GM18519 (cell line): ENCODE data around the gene GPRIN3.
A peak's percentile ranks its signal among the peaks of the same experiment; 100 is the strongest.

Source experiments
- ATAC-seq: cut with Tn5 transposase; IDR thresholded peaks from one replicate; pipeline ENCODE4 v1.9.1; 2021; ENCODE audit warnings: mild to moderate bottlenecking, moderate library complexity; ENCODE audit not compliant: unreplicated experiment, low FRiP score

The GPRIN3 gene

GRCh38 chr4:89294573-89295269, 12.9 kb downstream of the GPRIN3 start:
- peak; percentile 79 for ATAC-seq

- no peak for ATAC-seq
These were observed 14.3 kb downstream of the GPRIN3 start for GRCh38 chr4:89293299-89293698.

- peak; percentile 38 for ATAC-seq
These were observed 16.7 kb downstream of the GPRIN3 start for GRCh38 chr4:89290727-89291516.

DNA sequence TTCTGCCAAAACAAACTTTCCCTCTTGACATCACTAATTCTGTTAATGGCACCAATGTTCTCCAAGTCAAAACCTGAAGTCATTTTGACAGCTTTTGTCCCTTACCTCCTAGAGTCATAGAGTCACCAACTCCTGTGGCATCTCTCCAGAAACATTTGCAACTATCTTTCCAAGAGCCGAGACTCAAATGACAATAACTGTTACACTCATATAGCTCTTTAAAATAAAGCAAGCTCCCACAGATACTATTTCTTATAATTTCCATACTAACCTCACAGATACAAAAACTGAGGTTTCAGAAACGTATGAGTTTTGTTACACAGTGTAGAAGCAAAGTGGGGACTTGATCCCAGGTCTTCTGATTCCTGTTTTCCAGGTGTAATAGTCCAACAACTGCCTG, 18.3 kb downstream of the GPRIN3 start:
- no peak for ATAC-seq

DNA sequence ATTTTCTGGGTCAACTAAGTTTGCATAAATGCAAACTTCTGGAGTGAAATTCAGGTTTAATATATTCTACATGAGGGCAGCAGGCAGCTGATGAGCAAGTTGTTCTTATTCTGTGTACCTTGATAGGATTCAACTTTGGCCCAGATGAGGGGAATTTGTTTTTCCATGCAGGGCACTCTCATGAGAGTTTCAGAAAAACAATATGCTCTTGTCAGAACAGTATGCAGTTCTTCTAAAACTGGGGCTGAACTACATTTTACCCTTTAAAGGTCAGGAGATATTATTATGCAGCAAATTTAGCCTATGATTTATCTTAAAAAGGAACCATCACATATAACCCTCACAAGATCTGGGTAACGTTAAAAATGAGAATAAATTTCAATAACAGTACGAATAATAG, 19.2 kb downstream of the GPRIN3 start:
- no peak for ATAC-seq

DNA sequence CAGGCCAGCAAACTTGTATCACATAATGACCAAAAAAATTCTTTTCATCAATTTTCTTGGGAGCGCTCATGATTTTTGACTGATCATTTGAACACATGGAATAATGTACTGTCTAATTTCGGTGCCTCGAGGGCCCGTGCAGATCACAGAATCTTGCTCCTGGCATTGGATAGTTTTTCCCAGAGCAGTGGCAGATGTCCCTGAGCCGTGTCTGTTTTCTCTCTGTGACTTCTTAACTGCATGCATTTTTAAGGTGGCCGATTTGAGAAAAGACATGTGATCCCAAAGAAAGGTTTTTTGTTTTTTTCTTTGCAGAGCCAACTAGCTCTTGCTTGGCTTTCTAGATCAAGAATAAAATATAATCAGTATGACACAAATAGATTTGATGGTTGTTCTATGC, 19.7 kb downstream of the GPRIN3 start:
- no peak for ATAC-seq

GRCh38 chr4:89285745-89286144, 21.9 kb downstream of the GPRIN3 start:
- no peak for ATAC-seq

- ATAC-seq, result no peak
These were observed 22.8 kb downstream of the GPRIN3 start for GRCh38 chr4:89284828-89285227.

DNA sequence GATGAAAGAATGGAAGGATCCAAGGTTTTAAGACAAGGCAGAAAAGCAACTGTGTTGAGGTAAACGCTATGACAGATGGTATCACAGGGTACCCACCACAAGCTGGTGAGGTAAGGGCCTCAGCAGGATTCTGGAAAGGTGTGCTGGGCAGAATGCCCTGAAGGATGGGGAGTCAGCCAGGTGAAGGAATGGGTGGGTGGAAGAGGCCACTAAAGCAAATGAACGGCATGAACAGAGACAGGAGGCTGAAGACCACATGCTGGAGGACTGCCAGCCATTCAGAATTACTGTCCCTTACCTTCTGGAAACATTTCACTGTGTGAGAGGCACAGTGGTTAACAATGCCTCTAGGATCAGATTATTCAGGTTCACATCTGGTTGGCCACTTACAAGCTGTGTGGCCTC, 23.6 kb downstream of the GPRIN3 start:
- no peak for ATAC-seq

DNA sequence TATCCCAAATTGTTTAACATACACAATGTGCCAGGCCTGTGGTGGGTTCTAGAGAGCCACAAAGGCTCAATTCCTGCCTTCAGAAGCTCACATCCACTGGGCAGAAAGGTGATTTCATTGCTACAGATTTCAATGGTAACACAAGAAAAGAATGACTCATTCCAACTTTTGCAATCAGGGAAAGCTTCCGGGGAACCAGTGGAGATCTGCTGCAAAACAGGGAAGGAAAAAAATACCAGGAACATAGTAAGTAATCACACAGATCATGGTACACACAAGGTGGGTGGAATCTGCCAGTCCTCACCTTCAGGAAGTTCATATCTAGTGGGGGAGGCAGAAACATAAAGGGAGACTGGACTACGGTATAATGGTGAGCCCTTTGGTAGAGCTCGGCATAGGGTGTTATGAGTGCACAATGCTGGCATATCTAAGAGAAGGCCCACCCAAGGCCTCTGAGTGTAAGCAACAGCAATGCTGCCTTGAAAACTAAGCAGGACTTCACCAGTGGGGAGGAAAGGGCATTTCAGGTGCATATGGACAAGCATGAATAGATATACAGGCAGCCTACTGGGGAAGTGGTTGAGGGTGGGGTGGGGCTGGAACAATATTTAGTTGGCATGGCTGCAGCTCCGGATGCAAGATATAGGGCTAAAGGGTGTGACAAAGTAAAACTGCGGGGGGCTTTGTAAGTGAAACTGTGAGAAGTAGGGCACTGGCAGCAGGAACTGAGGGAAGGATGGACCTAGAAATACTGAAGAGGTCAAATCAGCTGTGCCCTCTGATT, 24.2 kb downstream of the GPRIN3 start:
- ATAC-seq, result no peak

DNA sequence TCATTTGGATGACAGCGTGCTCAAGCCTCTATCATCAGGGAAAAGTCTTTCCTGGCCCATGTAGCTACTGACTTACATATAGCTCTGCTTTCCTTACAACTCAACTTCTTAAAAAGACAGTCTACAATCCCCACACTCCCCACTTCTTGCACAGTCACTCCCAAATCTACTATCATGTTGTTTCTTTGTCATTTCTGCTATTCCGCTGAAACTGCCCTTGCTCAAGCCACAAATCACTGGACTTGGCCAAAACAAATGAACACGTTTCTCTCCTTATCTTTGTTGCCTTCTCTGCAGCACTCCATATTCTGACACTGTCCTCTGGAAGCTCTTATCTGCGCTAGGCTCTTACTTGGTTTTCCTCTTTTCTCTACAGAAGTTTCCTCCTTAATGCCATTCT, 28.2 kb downstream of the GPRIN3 start:
- no peak for ATAC-seq

GRCh38 chr4:89277412-89277811, 30.2 kb downstream of the GPRIN3 start:
- ATAC-seq, result no peak

- no peak for ATAC-seq
These were observed 31.3 kb downstream of the GPRIN3 start for GRCh38 chr4:89276296-89276695.

- no peak for ATAC-seq
These were observed 32.0 kb downstream of the GPRIN3 start for GRCh38 chr4:89275587-89275986.

DNA sequence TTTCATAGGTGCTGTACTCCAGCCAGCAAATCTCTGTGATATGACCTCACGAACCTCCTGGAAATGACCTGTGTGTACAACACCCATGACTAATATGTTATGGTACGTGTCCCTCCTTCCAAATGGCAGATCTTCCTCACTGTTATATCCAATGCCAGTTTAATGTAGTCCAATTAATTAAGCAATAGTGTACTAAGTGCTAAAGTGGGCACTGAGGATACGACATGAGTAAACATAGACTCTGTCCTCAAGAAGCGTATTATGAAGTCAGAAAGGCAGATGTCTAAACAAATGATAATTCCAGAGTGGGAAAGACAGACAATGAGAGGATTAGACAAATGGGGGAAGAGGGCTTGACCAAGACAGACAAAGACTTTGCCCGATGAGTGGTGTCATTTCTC, 33.9 kb downstream of the GPRIN3 start:
- no peak for ATAC-seq

DNA sequence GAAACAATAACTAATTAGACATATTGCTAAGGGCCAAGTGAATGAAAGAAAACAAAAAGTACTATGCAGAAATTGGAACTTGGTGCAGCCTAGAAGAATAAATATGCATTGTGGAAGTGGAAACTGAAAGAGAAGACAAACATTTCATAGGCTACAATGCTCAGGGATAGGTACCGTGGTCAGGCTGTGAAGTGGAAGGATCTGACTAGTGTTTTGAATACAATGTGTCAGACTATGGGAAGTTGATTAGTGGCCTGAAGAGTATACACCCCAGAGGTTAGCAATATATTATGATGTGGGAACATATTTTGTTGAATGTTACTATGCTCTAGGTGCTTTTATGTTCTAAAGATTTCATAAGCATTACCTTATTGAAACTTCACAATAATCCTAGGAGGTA, 36.8 kb downstream of the GPRIN3 start:
- no peak for ATAC-seq

- ATAC-seq, result no peak
These were observed 38.4 kb downstream of the GPRIN3 start for GRCh38 chr4:89269121-89269666.

DNA sequence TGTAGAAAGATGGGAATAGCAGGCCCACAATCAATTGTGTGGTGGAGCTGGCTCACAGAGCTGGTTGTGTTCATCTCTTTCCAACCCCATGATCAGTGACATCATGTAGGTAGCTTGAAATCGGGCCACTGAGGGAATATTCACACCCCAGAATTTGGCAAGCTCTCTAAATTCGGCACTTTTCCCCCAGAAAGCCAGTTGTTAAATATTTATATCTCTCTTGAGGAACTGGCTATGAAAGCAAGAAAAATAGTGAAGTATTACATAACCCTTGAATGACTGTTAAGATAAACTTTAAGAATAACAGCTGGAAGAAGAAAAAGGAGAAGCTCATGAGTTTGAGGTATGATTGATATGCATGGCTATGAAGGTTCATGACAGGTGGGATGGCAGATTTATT, 38.9 kb downstream of the GPRIN3 start:
- ATAC-seq, result no peak

- ATAC-seq, result no peak
These were observed 39.8 kb downstream of the GPRIN3 start for GRCh38 chr4:89267846-89268245.

GRCh38 chr4:89267392-89267791, 40.2 kb downstream of the GPRIN3 start:
- no peak for ATAC-seq

- no peak for ATAC-seq
These were observed 41.5 kb downstream of the GPRIN3 start for GRCh38 chr4:89266128-89266527.
